OCI-LY1 (cell line): ENCODE data around the gene FNDC4.

Experiments
- H2AFZ ChIP-seq: fragments of 200-600 bp; sonication (generic), shearing (Covaris generic); 2 replicates; pipeline ENCODE4 v1.6.0; 2014; ENCODE audit warnings: antibody characterized with exemption, mild to moderate bottlenecking, low read length
- H3F3A ChIP-seq: fragments of 200-600 bp; sonication (generic), shearing (Covaris generic); 2 replicates; pipeline ENCODE4 v1.6.0; 2014; ENCODE audit warnings: mild to moderate bottlenecking, antibody characterized with exemption, low read length, moderate library complexity; ENCODE audit not compliant: insufficient read depth
- H3K27ac ChIP-seq: fragments of 200-600 bp; sonication (generic); 2 replicates; pipeline ENCODE4 v1.5.1; 2014; ENCODE audit warnings: low read length, mixed run types, mild to moderate bottlenecking, low read depth; ENCODE audit not compliant: poor library complexity, severe bottlenecking
- H3K27me3 ChIP-seq: fragments of 200-600 bp; sonication (generic); 2 replicates; pipeline ENCODE4 v1.6.0; 2014; ENCODE audit warnings: antibody characterized with exemption, mild to moderate bottlenecking, low read length, moderate library complexity; ENCODE audit not compliant: insufficient read depth
- H3K36me3 ChIP-seq: fragments of 200-600 bp; sonication (generic); 2 replicates; pipeline ENCODE4 v1.6.1; 2014; ENCODE audit warnings: mild to moderate bottlenecking, antibody characterized with exemption, low read length, moderate library complexity, mixed read lengths; ENCODE audit not compliant: insufficient read depth
- H3K4me1 ChIP-seq: fragments of 200-600 bp; sonication (generic); 2 replicates; pipeline ENCODE4 v1.5.1; 2014; ENCODE audit warnings: mild to moderate bottlenecking, low read length, moderate library complexity; ENCODE audit not compliant: insufficient read depth, severe bottlenecking
- H3K4me2 ChIP-seq: fragments of 200-600 bp; sonication (generic), shearing (Covaris generic); 2 replicates; pipeline ENCODE4 v1.6.1; 2014; ENCODE audit warnings: low read length
- H3K4me3 ChIP-seq: fragments of 200-600 bp; sonication (generic); 2 replicates; pipeline ENCODE4 v1.5.1; 2014; ENCODE audit warnings: low read length, low read depth, mild to moderate bottlenecking, mixed read lengths; ENCODE audit not compliant: poor library complexity, severe bottlenecking
- H3K79me2 ChIP-seq: fragments of 200-600 bp; shearing (Covaris generic); 2 replicates; pipeline ENCODE4 v1.6.1; 2016; ENCODE audit warnings: mixed run types, low read length, mixed read lengths; ENCODE audit not compliant: insufficient read depth
- H3K9ac ChIP-seq: fragments of 200-600 bp; sonication (generic), shearing (Covaris generic); 2 replicates; pipeline ENCODE4 v1.6.1; 2014; ENCODE audit warnings: mild to moderate bottlenecking, low read length, mixed read lengths
- H3K9me2 ChIP-seq: fragments of 200-600 bp; sonication (generic), shearing (Covaris generic); 2 replicates; pipeline ENCODE4 v1.6.1; 2014; ENCODE audit warnings: low read depth, mild to moderate bottlenecking, low read length, mixed read lengths
- H3K9me3 ChIP-seq: fragments of 200-600 bp; shearing (Covaris generic); 2 replicates; pipeline ENCODE4 v1.6.1; 2014; ENCODE audit warnings: low read length, mixed read lengths
- H4K20me1 ChIP-seq: fragments of 200-600 bp; sonication (generic), shearing (Covaris generic); 2 replicates; pipeline ENCODE4 v1.6.0; 2016; ENCODE audit warnings: mild to moderate bottlenecking, low read length; ENCODE audit not compliant: insufficient read depth
- CTCF ChIP-seq: fragments of 200-600 bp; sonication (generic), shearing (Covaris generic); IDR thresholded peaks from 2 replicates; pipeline ENCODE4 v1.5.1; 2017; ENCODE audit warnings: mild to moderate bottlenecking, antibody characterized with exemption, low read length, moderate library complexity, mixed read lengths
- EZH2 ChIP-seq: fragments of 200-600 bp; sonication (generic), shearing (Covaris generic); IDR thresholded peaks from 2 replicates; pipeline ENCODE4 v1.8.0; 2017; ENCODE audit warnings: borderline replicate concordance, mixed run types, mild to moderate bottlenecking, antibody characterized with exemption, low read length, moderate library complexity, mixed read lengths

FNDC4 gene

GRCh38 chr2:27446057-27446456 lies 48.9 kb downstream of the FNDC4 start:
- H3K27ac ChIP-seq: no peak overlapping the region
- no peak overlapping the region for H3K4me3 ChIP-seq
- H3F3A ChIP-seq: no peaks in the 10 kb centered on the region
- H4K20me1 ChIP-seq: no peaks in the 10 kb centered on the region
- H3K4me2 ChIP-seq: no peak overlapping the region
- no peaks in the 10 kb centered on the region for H3K79me2 ChIP-seq
- no peak overlapping the region for H2AFZ ChIP-seq
- H3K27me3 ChIP-seq: no peaks in the 10 kb centered on the region
- H3K9ac ChIP-seq: no peak overlapping the region
- H3K9me3 ChIP-seq: no peaks in the 10 kb centered on the region
- peaks cover 17% of the 10 kb centered on the region for H3K4me1 ChIP-seq
- H3K9me2 ChIP-seq: no peaks in the 10 kb centered on the region
- no peak for TF ChIP-seq EZH2
- TF ChIP-seq CTCF: no peak
- peaks cover 39% of the 10 kb centered on the region; the same call in 1 of the 2 replicates for H3K36me3 ChIP-seq

GRCh38 chr2:27445615-27446014 lies 49.4 kb downstream of the FNDC4 start:
- no peak overlapping the region for H3K4me3 ChIP-seq
- no peaks in the 10 kb centered on the region for H3K9me2 ChIP-seq
- no peak overlapping the region for H3K27ac ChIP-seq
- no peaks in the 10 kb centered on the region for H3K9me3 ChIP-seq
- H4K20me1 ChIP-seq: no peaks in the 10 kb centered on the region
- H2AFZ ChIP-seq: no peak overlapping the region
- H3K4me2 ChIP-seq: no peak overlapping the region
- no peaks in the 10 kb centered on the region for H3F3A ChIP-seq
- H3K36me3 ChIP-seq: peaks cover 43% of the 10 kb centered on the region; the same call in 1 of the 2 replicates
- no peak for TF ChIP-seq CTCF
- no peak for TF ChIP-seq EZH2
- peaks cover 17% of the 10 kb centered on the region for H3K4me1 ChIP-seq
- H3K27me3 ChIP-seq: no peaks in the 10 kb centered on the region
- H3K9ac ChIP-seq: no peak overlapping the region
- H3K79me2 ChIP-seq: no peaks in the 10 kb centered on the region

GRCh38 chr2:27445155-27445554 lies 49.8 kb downstream of the FNDC4 start:
- TF ChIP-seq EZH2 (no peak), CTCF (no peak)
- H3K79me2 ChIP-seq: no peaks in the 10 kb centered on the region
- no peaks in the 10 kb centered on the region for H3F3A ChIP-seq
- H3K36me3 ChIP-seq: peaks cover 47% of the 10 kb centered on the region; the same call in 1 of the 2 replicates
- peaks cover 17% of the 10 kb centered on the region for H3K4me1 ChIP-seq
- H4K20me1 ChIP-seq: no peaks in the 10 kb centered on the region
- H3K9me3 ChIP-seq: no peaks in the 10 kb centered on the region
- H3K9me2 ChIP-seq: no peaks in the 10 kb centered on the region
- no peak overlapping the region for H3K4me2 ChIP-seq
- no peaks in the 10 kb centered on the region for H3K27me3 ChIP-seq
- H3K4me3 ChIP-seq: no peak overlapping the region
- H3K9ac ChIP-seq: no peak overlapping the region
- no peak overlapping the region for H3K27ac ChIP-seq
- H2AFZ ChIP-seq: no peak overlapping the region
